ENCODE measurements around the gene LCN10. TPM values are rescaled to one million over a fixed set of nuclear protein-coding genes. Genes with fewer than 3 reads are reported as not detected.

LCN10 gene
- total RNA-seq, 2 experiments from 2014 or later = 1.2 to 1.5 TPM

DNA sequence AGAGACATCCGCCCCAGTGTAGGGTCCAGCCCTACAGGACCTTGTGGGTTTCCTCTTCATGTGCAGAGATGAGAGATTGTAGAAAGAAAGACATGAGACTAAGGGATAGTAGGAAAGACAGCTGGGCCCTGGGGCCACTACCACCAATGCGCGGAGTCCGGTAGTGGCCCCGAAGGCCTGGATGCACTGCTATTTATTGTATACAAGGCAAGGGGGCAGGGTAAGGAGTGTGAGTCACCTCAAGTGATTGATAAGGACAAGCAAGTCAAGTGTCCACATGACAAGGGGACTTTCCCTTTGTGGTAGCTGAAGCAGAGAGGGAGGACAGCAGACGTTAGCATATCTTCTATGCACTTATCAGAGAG lies 42.2 kb upstream of the LCN10 start:
- H3K4me3 Mint-ChIP-seq = no peak overlapping the region
- CTCF ChIA-PET = interaction anchor here (1.3 to 1.4 kb wide), 2 partner anchors 62 to 250 kb away, joined by 3 to 12 read pairs; no protein-coding TSS in a partner anchor
- no peaks in the 10 kb centered on the region for H3K9me3 Mint-ChIP-seq
- no peak overlapping the region for H3K27ac Mint-ChIP-seq
- POLR2A ChIA-PET = no interaction called here
- intact Hi-C loops (cut with micrococcal nuclease) = loop anchor here (1.0 to 5.0 kb wide), 2 partner anchors 19 to 207 kb away; partner anchors contain the start of gene PAXX
- peaks cover 1% of the 10 kb centered on the region for H3K27me3 Mint-ChIP-seq
- peak; percentile 41 for DNase-seq
- H3K36me3 Mint-ChIP-seq = no peaks in the 10 kb centered on the region
- H3K4me1 Mint-ChIP-seq (ENCODE audit: low read depth) = peaks cover 16% of the 10 kb centered on the region

DNA sequence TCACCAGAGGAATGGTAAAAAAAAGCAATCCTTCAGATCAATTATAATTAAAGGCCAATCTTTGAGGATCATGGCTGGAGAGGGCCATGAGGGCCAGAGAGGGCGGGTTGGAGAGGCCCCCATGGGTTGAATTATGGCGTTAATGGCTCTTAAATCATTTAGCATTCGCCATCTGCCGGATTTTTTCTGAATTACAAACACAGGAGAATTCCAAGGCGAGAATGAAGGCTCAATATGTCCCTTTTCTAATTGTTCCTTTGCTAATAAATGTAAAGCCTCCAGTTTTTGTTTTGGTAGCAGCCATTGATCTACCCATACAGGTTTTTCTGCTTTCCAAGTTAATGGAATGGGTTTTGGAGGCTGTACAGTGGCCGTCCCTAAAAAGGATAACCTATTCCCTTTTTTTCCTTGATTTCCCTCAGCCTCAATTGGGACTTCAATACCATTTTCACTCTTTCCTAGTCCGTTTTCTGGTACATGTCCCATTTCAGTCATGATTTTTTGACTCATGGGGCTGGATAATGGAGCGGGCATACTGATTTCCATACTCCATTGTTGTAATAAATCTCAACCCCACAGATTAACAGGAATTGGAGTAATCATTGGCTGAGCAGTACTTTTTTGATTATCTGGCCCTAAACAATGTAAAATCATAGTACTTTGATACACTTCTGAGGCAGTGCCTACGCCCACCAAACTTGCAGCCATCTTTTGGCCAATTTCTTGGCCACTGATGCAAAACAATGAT lies 41.7 kb upstream of the LCN10 start:
- CTCF ChIA-PET = interaction anchor here (0.8 to 1.0 kb wide), 2 partner anchors 14 to 34 kb away, joined by 3 to 4 read pairs; no protein-coding TSS in a partner anchor
- Mint-ChIP-seq H3K27ac (no peak overlapping the region), H3K4me3 (no peak overlapping the region), H3K4me1 (ENCODE audit: low read depth) (peaks cover 16% of the 10 kb centered on the region), H3K9me3 (no peaks in the 10 kb centered on the region), H3K36me3 (no peaks in the 10 kb centered on the region), H3K27me3 (peaks cover 1% of the 10 kb centered on the region)
- POLR2A ChIA-PET = no interaction called here
- intact Hi-C loops (cut with micrococcal nuclease) = loop anchor here (1.0 kb wide), 1 partner anchor 18 kb away; no protein-coding TSS in a partner anchor
- DNase-seq = no peak

DNA sequence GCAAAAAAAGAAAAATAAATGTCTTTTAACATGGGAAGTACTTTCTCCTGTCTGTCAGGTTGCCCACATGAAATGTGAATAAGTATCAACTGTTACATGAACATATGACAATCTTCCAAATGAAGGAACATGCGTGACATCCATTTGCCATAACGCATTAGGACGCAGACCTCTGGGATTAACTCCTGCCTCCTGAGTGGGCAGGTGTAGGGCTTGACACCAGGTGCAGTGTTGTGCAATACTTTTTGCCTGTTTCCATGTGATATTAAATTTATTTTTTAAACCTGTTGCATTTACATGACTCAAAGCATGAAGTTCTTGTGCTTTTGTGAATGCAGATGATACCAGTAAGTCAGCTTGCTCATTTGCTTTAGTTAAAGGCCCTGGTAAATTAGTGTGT lies 39.7 kb upstream of the LCN10 start:
- H3K4me1 Mint-ChIP-seq (ENCODE audit: low read depth) = peaks cover 6% of the 10 kb centered on the region
- H3K9me3 Mint-ChIP-seq = no peaks in the 10 kb centered on the region

DNA sequence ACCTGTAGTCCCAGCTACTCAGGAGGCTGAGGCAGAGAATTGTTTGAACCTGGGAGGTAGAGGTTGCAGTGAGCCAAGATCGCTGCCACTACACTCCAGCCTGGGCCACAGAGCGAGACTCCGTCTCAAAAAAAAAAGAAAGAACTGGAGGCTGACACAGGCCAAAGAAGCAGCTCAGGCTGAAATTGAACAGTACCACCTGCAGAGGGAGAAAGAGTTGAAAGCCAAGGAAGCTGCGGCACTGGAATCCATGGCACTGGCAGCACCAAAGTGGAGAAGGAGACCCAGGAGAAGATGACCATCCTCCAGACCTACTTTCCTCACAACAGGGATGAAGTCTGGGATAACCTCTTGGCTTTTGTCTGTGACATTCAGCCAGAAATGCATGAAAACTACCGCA lies 37.1 kb upstream of the LCN10 start:
- intact Hi-C loops (cut with micrococcal nuclease) = no loop called here
- Mint-ChIP-seq H3K27ac (no peak overlapping the region), H3K36me3 (no peaks in the 10 kb centered on the region), H3K9me3 (no peaks in the 10 kb centered on the region), H3K4me1 (ENCODE audit: low read depth) (peaks cover 3% of the 10 kb centered on the region), H3K27me3 (peaks cover 12% of the 10 kb centered on the region), H3K4me3 (no peak overlapping the region)
- DNase-seq = no peak
- ChIA-PET POLR2A (interaction anchor here (0.7 kb wide), 1 partner anchor 209 kb away, joined by 4 read pairs; no protein-coding TSS in a partner anchor), CTCF (interaction anchor here (1.0 to 3.0 kb wide), 2 partner anchors 9 to 13 kb away, joined by 3 to 13 read pairs; no protein-coding TSS in a partner anchor)

More for the DNA sequence above, 39.7 kb upstream of the LCN10 start:
- no peak for DNase-seq
- no peaks in the 10 kb centered on the region for H3K36me3 Mint-ChIP-seq
- H3K27ac Mint-ChIP-seq = no peak overlapping the region
- peaks cover 12% of the 10 kb centered on the region for H3K27me3 Mint-ChIP-seq
- CTCF ChIA-PET = interaction anchor here (0.9 to 1.1 kb wide), 2 partner anchors 13 to 25 kb away, joined by 3 read pairs; partner anchors contain the start of gene LCN8
- H3K4me3 Mint-ChIP-seq = no peak overlapping the region
- POLR2A ChIA-PET = no interaction called here
- intact Hi-C loops (cut with micrococcal nuclease) = no loop called here

DNA sequence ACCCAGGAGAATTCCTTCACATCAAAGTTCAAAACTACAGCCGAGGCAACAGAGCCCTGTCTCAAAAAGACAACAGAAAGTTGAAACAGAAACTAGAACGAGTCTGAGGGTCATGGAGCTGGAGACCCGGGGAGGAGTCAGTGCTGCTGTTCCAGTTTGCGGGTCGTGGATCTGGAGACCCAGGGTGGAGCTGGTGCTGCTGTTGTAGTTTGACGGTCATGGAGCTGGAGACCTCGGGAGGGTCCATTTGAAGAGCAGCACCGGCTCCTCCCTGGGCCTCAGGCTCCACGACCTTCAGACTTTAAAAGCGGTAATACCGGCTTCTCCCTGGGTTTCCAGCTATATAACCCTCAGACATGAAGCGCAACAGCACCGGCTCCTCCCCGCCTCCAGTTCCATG lies 34.6 kb upstream of the LCN10 start:
- DNase-seq = no peak
- Mint-ChIP-seq H3K4me3 (no peak overlapping the region), H3K4me1 (ENCODE audit: low read depth) (no peaks in the 10 kb centered on the region), H3K27ac (no peak overlapping the region), H3K9me3 (peaks cover 11% of the 10 kb centered on the region), H3K36me3 (peaks cover 7% of the 10 kb centered on the region), H3K27me3 (peaks cover 12% of the 10 kb centered on the region)
- POLR2A ChIA-PET = no interaction called here
- CTCF ChIA-PET = interaction anchor here (0.8 to 3.0 kb wide), 13 partner anchors 8 to 291 kb away, joined by 3 to 17 read pairs (median 5); partner anchors contain the start of genes AJM1, LCN8 and NPDC1
- intact Hi-C loops (cut with micrococcal nuclease) = no loop called here

DNA sequence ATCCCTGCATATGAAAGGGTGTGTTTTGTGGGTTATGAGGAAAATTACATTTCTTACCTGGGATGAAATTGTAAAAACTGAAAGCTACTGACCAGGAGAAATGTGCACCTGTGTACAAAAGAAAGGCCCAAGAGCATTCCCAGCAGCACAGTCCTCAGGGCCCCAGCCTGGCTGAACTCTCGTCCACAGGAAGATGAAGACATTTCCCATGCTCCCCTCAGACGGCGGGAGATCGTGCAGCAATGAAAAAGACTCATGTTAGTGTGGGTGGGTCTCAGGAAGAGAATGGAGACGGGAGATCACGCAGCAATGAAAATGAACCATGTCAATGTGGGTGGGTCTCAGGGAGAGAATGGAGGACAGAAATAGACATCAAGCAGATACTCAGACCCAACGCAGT lies 34.2 kb upstream of the LCN10 start:
- no peaks in the 10 kb centered on the region for H3K4me1 Mint-ChIP-seq (ENCODE audit: low read depth)
- DNase-seq = no peak
- ChIA-PET POLR2A (interaction anchor here (0.6 kb wide), 1 partner anchor 304 kb away, joined by 3 read pairs; no protein-coding TSS in a partner anchor), CTCF (interaction anchor here (1.8 to 3.0 kb wide), 5 partner anchors 7 to 258 kb away, joined by 5 to 17 read pairs (median 11); partner anchors contain the start of gene LCN8)
- peaks cover 7% of the 10 kb centered on the region for H3K36me3 Mint-ChIP-seq
- peaks cover 12% of the 10 kb centered on the region for H3K27me3 Mint-ChIP-seq
- H3K4me3 Mint-ChIP-seq = no peak overlapping the region
- intact Hi-C loops (cut with micrococcal nuclease) = no loop called here
- peaks cover 11% of the 10 kb centered on the region for H3K9me3 Mint-ChIP-seq
- H3K27ac Mint-ChIP-seq = no peak overlapping the region

DNA sequence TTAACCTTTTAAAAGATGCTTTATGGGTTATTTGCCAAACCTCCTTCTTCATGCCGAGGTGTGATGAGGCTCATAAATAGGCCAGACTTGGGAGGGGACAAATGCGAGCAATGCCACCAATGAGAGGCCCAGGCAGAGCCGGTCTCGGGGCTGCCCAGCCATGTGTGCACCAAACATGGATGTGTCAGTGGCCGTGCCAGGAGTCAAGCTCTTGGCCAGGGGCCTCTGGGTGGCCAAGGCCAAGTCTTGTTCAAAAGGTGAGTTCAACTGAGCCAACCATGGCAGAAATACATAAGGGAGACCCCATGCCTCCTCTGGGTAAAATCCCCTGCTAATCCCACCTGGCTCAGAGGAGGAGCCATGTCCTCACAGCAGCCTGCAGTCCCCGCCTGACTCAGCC lies 32.5 kb upstream of the LCN10 start:
- intact Hi-C loops (cut with micrococcal nuclease) = no loop called here
- Mint-ChIP-seq H3K4me1 (ENCODE audit: low read depth) (no peaks in the 10 kb centered on the region), H3K27ac (no peak overlapping the region), H3K4me3 (no peak overlapping the region), H3K36me3 (peaks cover 7% of the 10 kb centered on the region), H3K9me3 (peaks cover 11% of the 10 kb centered on the region), H3K27me3 (peaks cover 12% of the 10 kb centered on the region)
- ChIA-PET POLR2A (no interaction called here), CTCF (no interaction called here)
- DNase-seq = no peak

DNA sequence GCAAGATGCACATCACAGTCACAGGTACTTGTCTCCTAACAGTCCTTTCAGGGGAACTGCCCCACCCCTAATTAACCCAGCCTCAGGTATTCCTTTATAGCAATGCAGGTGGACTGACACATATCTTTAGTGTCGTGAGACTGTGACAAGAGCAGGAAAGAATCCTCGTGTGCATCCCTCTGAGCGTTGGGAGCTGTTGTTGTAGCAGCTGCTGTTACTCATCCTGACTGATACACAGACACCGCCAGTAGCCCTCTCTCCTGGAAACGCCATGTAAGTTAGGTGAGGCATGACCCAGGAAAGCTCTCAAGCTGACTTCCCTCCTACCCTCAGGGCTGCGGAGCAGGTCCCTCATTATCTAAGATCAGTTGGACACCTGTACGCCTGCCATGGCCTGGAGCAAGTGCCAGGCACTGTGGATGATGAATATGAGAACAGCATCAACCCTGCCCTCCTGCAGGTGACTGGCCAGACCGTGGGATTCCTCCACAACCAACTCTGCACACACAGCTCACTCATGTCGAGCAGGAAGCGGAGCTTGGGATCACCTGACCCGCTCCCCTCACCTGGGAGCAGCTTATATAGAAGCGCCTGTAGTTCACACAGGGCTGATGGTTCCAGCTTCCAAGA lies 31.8 kb upstream of the LCN10 start:
- Mint-ChIP-seq H3K27ac (no peak overlapping the region), H3K27me3 (peaks cover 14% of the 10 kb centered on the region), H3K9me3 (peaks cover 11% of the 10 kb centered on the region), H3K4me3 (no peak overlapping the region), H3K36me3 (peaks cover 7% of the 10 kb centered on the region), H3K4me1 (ENCODE audit: low read depth) (peaks cover 2% of the 10 kb centered on the region)
- CTCF ChIA-PET = no interaction called here
- no peak for DNase-seq
- POLR2A ChIA-PET = no interaction called here
- intact Hi-C loops (cut with micrococcal nuclease) = no loop called here

DNA sequence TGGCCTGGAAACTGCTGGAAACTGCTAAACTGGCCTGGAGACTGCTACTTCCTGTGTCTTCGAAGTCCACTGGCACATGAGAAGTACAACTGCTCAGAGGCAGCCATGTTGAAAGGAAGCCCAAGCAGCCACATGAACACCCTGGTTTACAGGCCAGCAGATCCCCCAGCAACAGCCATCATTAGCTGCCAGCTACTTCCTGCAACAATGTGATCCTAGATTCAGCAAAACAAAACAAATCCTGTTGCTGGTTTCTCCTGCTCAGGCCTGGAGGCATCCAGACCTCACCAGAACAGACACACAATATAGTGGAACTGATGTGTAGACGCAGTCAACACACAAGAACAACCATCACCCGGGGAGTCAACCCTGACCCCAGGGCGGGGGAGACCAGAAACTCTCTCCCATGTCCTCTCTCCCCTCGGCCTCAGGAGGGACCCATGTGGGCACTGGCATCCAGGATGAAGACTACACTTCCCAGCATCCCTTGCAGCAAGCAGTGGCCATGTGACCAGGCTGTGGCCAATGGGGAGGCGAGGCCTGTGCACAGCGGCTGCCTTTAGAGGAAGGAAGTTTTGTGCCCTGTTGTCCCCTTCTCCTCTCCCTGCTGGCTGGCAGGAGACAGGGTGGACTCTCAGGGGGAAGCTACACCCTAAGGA lies 30.8 kb upstream of the LCN10 start:
- peaks cover 8% of the 10 kb centered on the region for H3K27me3 Mint-ChIP-seq
- no peak overlapping the region for H3K4me3 Mint-ChIP-seq
- CTCF ChIA-PET = interaction anchor here (1.2 kb wide), 1 partner anchor 41 kb away, joined by 3 read pairs; no protein-coding TSS in a partner anchor
- peaks cover 11% of the 10 kb centered on the region for H3K9me3 Mint-ChIP-seq
- H3K27ac Mint-ChIP-seq = no peak overlapping the region
- DNase-seq = peak; percentile 37
- H3K36me3 Mint-ChIP-seq = peaks cover 7% of the 10 kb centered on the region
- peaks cover 2% of the 10 kb centered on the region for H3K4me1 Mint-ChIP-seq (ENCODE audit: low read depth)
- POLR2A ChIA-PET = no interaction called here
- intact Hi-C loops (cut with micrococcal nuclease) = no loop called here

DNA sequence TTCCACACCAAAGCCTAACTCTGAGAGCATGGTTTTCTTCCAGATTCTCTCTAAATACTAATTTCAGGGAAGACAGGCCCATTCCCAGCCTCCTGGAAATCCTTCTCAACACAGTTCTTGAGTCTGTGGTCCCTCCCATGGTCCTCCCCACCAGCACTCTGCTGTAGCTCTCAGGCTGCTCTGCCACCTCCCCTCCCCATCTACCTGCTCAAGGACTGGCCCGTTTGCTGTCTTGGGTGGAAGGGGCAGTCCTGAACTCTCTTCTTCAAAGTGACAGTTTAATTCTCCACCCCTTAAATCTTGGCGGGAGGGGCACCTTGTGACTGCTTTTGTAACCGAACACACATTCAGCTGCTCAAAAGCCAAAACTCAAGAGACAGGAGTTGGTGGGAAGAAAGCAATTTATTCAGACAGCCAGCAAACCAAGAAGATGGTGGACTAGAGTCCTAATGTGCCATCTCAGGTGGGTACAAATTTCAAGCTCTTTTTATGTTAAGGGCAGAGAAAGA lies 29.2 kb upstream of the LCN10 start:
- DNase-seq = no peak
- Mint-ChIP-seq H3K9me3 (peaks cover 11% of the 10 kb centered on the region), H3K4me1 (ENCODE audit: low read depth) (peaks cover 7% of the 10 kb centered on the region), H3K36me3 (peaks cover 7% of the 10 kb centered on the region), H3K4me3 (no peak overlapping the region), H3K27me3 (peaks cover 10% of the 10 kb centered on the region), H3K27ac (no peak overlapping the region)
- intact Hi-C loops (cut with micrococcal nuclease) = no loop called here
- CTCF ChIA-PET = interaction anchor here (0.8 to 2.5 kb wide), 4 partner anchors 14 to 263 kb away, joined by 3 to 12 read pairs (median 3); partner anchors contain the start of gene TMEM141
- POLR2A ChIA-PET = no interaction called here

DNA sequence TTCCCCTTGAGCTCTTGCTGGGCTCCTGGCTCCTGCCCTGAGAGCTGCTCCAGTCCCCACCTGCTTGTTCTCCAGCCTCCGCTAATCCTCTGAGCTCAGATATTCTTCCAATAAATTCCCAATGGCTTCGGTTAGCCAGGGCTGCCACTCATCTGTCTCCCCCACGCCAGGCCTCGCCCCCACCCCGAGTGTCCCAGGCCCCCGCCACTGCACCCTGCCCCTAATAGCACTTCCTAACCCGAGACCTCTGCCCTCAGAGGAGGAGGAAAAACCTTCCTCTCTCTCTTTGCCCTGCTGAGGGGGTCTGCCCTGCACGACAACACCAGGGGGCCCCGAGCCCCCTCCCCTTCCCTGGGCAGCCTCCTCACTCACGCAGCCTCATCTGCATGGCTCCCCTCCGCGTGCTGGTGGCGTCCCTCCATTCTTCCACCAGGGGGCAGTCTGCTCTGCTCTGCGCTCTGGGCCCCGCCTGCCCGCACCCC lies 27.0 kb upstream of the LCN10 start:
- CTCF ChIA-PET = interaction anchor here (0.6 to 1.1 kb wide), 5 partner anchors 8 to 46 kb away, joined by 3 to 11 read pairs (median 3); partner anchors contain the start of gene LCN8
- H3K9me3 Mint-ChIP-seq = peaks cover 11% of the 10 kb centered on the region
- POLR2A ChIA-PET = no interaction called here

More for the DNA sequence above, 27.0 kb upstream of the LCN10 start:
- Mint-ChIP-seq H3K36me3 (peaks cover 7% of the 10 kb centered on the region), H3K27ac (no peak overlapping the region), H3K4me1 (ENCODE audit: low read depth) (peaks cover 17% of the 10 kb centered on the region), H3K27me3 (peaks cover 11% of the 10 kb centered on the region), H3K4me3 (no peak overlapping the region)
- intact Hi-C loops (cut with micrococcal nuclease) = no loop called here
- peak; percentile 71 for DNase-seq

All from activated CD4-positive, alpha-beta memory T cell treated with anti-CD3 and anti-CD28 coated beads for 36 hours (primary cell).